HepG2 (cell line): Measurements from ENCODE around the gene SLC2A8. TPM values are rescaled to one million over a fixed set of nuclear protein-coding genes. Genes with fewer than 3 reads are reported as not detected.
A peak's percentile ranks its signal among the peaks of the same experiment; 100 is the strongest.

ENCODE experiments used
- CBX1 ChIP-seq: IDR thresholded peaks from one replicate; pipeline ENCODE4 v1.6.1; 2016; ENCODE audit warnings: antibody characterized with exemption, low read depth
- CEBPZ ChIP-seq: IDR thresholded peaks from 2 replicates; pipeline ENCODE4 v1.6.1; 2012; ENCODE audit warnings: low read length, improper control_type of control experiment
- CHD2 ChIP-seq: IDR thresholded peaks from 2 replicates; pipeline ENCODE4 v1.6.1; 2011; ENCODE audit warnings: low read depth, low read length, improper control_type of control experiment
- DPF2 ChIP-seq: sonication (generic); formaldehyde crosslinking; IDR thresholded peaks from 2 replicates; pipeline ENCODE4 v1.4.0; 2020; ENCODE audit warnings: mild to moderate bottlenecking, low read depth, missing genetic modification reagents, borderline replicate concordance
- FIP1L1 ChIP-seq: fragments of 200-400 bp; formaldehyde crosslinking; IDR thresholded peaks from 2 replicates; pipeline ENCODE4 v1.6.1; 2018; ENCODE audit warnings: low read depth, mild to moderate bottlenecking, low read length, moderate library complexity, borderline replicate concordance; ENCODE audit not compliant: insufficient read depth
- HDAC2 ChIP-seq: sonication (generic); formaldehyde crosslinking; IDR thresholded peaks from 2 replicates; pipeline ENCODE4 v1.4.0; 2020; ENCODE audit warnings: missing genetic modification reagents
- HES4 ChIP-seq: sonication (generic); formaldehyde crosslinking; IDR thresholded peaks from 2 replicates; pipeline ENCODE4 v1.9.0; 2021; ENCODE audit warnings: mild to moderate bottlenecking, missing genetic modification reagents, borderline replicate concordance
- KAT8 ChIP-seq: IDR thresholded peaks from 2 replicates; pipeline ENCODE4 v1.6.1; 2016; ENCODE audit warnings: missing genetic modification reagents, missing compliant biosample characterization
- MTERF4 ChIP-seq: sonication (generic); formaldehyde crosslinking; IDR thresholded peaks from 2 replicates; pipeline ENCODE4 v1.8.0; 2023; ENCODE audit warnings: mild to moderate bottlenecking, missing genetic modification reagents
- MXD3 ChIP-seq: IDR thresholded peaks from 2 replicates; pipeline ENCODE4 v1.6.1; 2016; ENCODE audit warnings: mild to moderate bottlenecking, missing biosample characterization, missing genetic modification reagents
- PBX3 ChIP-seq: sonication (generic); formaldehyde crosslinking; IDR thresholded peaks from 2 replicates; pipeline ENCODE4 v1.8.1; 2023; ENCODE audit warnings: missing genetic modification reagents, inconsistent platforms, borderline replicate concordance
- TCF12 ChIP-seq, 2 experiments: fragments of 450-650 bp in 1 of 2; sonication (generic) in 1 of 2; formaldehyde crosslinking in 1 of 2; IDR thresholded peaks; 2 replicates each; pipeline versions ENCODE4 v1.6.1 to v1.8.0; 2017 to 2022; ENCODE audit warnings: antibody characterized with exemption in 1 of 2, mild to moderate bottlenecking in 1 of 2, missing genetic modification reagents in 1 of 2, moderate library complexity in 1 of 2
- YEATS2 ChIP-seq: sonication (generic); formaldehyde crosslinking; IDR thresholded peaks from 2 replicates; pipeline ENCODE4 v1.4.0; 2020; ENCODE audit warnings: missing genetic modification reagents, borderline replicate concordance
- ZBTB46 ChIP-seq: sonication (generic); formaldehyde crosslinking; IDR thresholded peaks from 2 replicates; pipeline ENCODE4 v1.4.0; 2020; ENCODE audit warnings: mild to moderate bottlenecking, missing genetic modification reagents, borderline replicate concordance
- ZNF280D ChIP-seq: sonication (generic); formaldehyde crosslinking; IDR thresholded peaks from 2 replicates; pipeline ENCODE4 v1.5.1; 2020; ENCODE audit warnings: mild to moderate bottlenecking, missing genetic modification reagents
- ZNF652 ChIP-seq: IDR thresholded peaks from 2 replicates; pipeline ENCODE4 v1.6.1; 2016; ENCODE audit warnings: low read depth, borderline replicate concordance
- polyA plus RNA-seq, 8 experiments: library from polyadenylated mRNA; depleted of rRNA in 3 of 8; stranded (reverse) in 7 of 8; unstranded in 1 of 8; fragments of >200 nt; fragmentation: Illumina TruSeq in 4 of 8; extraction: Trizol in 4 of 8; gene quantifications; 2 replicates each; pipeline versions ENCODE4 v1.2.1 to v1.2.3, GENCODE V29; 2011 to 2016; ENCODE audit warnings: low read depth in 4 of 8, missing spikeins in 1 of 8, mixed read lengths in 1 of 8; ENCODE audit not compliant: insufficient read depth in 1 of 8
- total RNA-seq, 5 experiments: library from RNA; depleted of rRNA; stranded (reverse); fragments of >200 nt; fragmentation: Illumina TruSeq; extraction: Trizol; gene quantifications; 2 replicates each; pipeline ENCODE4 v1.2.3, GENCODE V29; 2016; ENCODE audit warnings: low read depth in 1 of 5

SLC2A8 gene
- total and polyA plus RNA-seq, 2 of the 13 experiments (the other 11 are each of a cell fraction or from before 2014, with no cell fraction given) = 22.6 to 48.6 TPM

GRCh38 chr9:127450830-127451607 is 54.0 kb downstream of the SLC2A8 start, which contains the start of the genes LRSAM1 and RPL12 (continued):
- TF ChIP-seq FIP1L1 (peak; percentile 96; the same call in 1 of the 2 replicates), HDAC2 (CRISPR knock-in tag) (peak; percentile 70; the same call in 1 of the 2 replicates), MTERF4 (peak; percentile 81; the same call in 1 of the 2 replicates), CBX1 (peak; percentile 34), ZNF280D (CRISPR knock-in tag) (peak; percentile 80; the same call in 1 of the 2 replicates), CHD2 (peak; percentile 98), MXD3 (CRISPR knock-in tag) (peak; percentile 90; the same call in 1 of the 2 replicates), ZBTB46 (CRISPR knock-in tag) (0 out of 2 replicates have a peak, but pooled peaks have one; percentile 77), ZNF652 (CRISPR knock-in tag) (no peak), DPF2 (CRISPR knock-in tag) (no peak), TCF12 (IDR thresholded peaks at IDR 0.05) (no peak), TCF12 (CRISPR knock-in tag; IDR thresholded peaks at IDR 0.05) (no peak), YEATS2 (peak; percentile 100), PBX3 (CRISPR knock-in tag) (peak; percentile 49; the same call in 1 of the 2 replicates), HES4 (CRISPR knock-in tag) (peak; percentile 85), KAT8 (CRISPR knock-in tag) (peak; percentile 89), CEBPZ (no peak)
